Uterus (tissue), 4 donors: ENCODE measurements around the gene LAMB4. TPM values are rescaled to one million over a fixed set of nuclear protein-coding genes. Genes with fewer than 3 reads are reported as not detected.

Experiments used
- DNase-seq, 2 donors: peaks; one replicate each; pipeline ENCODE4 v3.0.0-alpha.2; 2019 to 2020
- H3K27ac ChIP-seq, 2 donors: fragments of 200-600 bp; sonication (generic); 1 replicate in 1 of 2; 2 replicates in 1 of 2; pipeline ENCODE4 v1.5.1; 2016 to 2018
- H3K27me3 ChIP-seq, 2 donors: fragments of 200-600 bp; sonication (generic); one replicate each; pipeline ENCODE4 v1.5.1; 2018 to 2019; ENCODE audit warnings: control low read depth in 1 of 2
- H3K36me3 ChIP-seq, 2 donors: fragments of 200-600 bp; sonication (generic); one replicate each; pipeline ENCODE4 v1.5.1; 2019; ENCODE audit warnings: control low read depth in 1 of 2
- H3K4me1 ChIP-seq, 2 donors: fragments of 200-600 bp; sonication (generic); one replicate each; pipeline ENCODE4 v1.5.1; 2018 to 2019; ENCODE audit warnings: control low read depth in 1 of 2
- H3K4me3 ChIP-seq, 2 donors: fragments of 200-600 bp; sonication (generic); 1 replicate in 1 of 2; 2 replicates in 1 of 2; pipeline ENCODE4 v1.5.1; 2018 to 2019; ENCODE audit warnings: mild to moderate bottlenecking in 1 of 2
- H3K9me3 ChIP-seq, 2 donors: fragments of 200-600 bp; sonication (generic); one replicate each; pipeline ENCODE4 v1.5.1; 2019; ENCODE audit warnings: control low read depth in 1 of 2
- CTCF ChIP-seq, 4 experiments: fragments of 200-600 bp in 2 of 4; fragments of 450-650 bp in 2 of 4; sonication (generic) in 2 of 4; IDR thresholded peaks; one replicate each; pipeline ENCODE4 v1.5.1; 2016 to 2019; ENCODE audit warnings: antibody characterized with exemption in 4 of 4, mild to moderate bottlenecking in 2 of 4, moderate library complexity in 1 of 4
- POLR2A ChIP-seq, 2 donors: fragments of 450-650 bp; IDR thresholded peaks; one replicate each; pipeline ENCODE4 v1.6.1; 2016; ENCODE audit warnings: antibody characterized with exemption in 2 of 2, mild to moderate bottlenecking in 1 of 2, moderate library complexity in 1 of 2
- intact Hi-C: fragments of 100-400 bp; cut with DNase I; formaldehyde crosslinking; loops from one replicate; pipeline ENCODE4 v1.15.1; 2023; ENCODE audit warnings: low total_unique reads
- total RNA-seq, 4 donors: library from RNA; depleted of rRNA in 3 of 4; stranded (reverse); fragments of >200 nt in 3 of 4; gene quantifications; one replicate each; pipeline versions ENCODE4 v1.1.0 to v1.2.4, GENCODE V29; 2014 to 2023
- donor health status: DM: yes; HTN: yes; CAD: no.

LAMB4 gene
- total RNA-seq, 4 donors from 2014 or later: 0.59 to 0.90 TPM; not detected in 2

GRCh38 chr7:108007762-108008161, 122.4 kb downstream of the LAMB4 start:
- H3K9me3 ChIP-seq: no peaks in the 10 kb centered on the region
- no peaks in the 10 kb centered on the region for H3K4me1 ChIP-seq
- DNase-seq: no peak
- no peak overlapping the region for H3K4me3 ChIP-seq
- H3K36me3 ChIP-seq: no peaks in the 10 kb centered on the region
- no peak overlapping the region for H3K27ac ChIP-seq
- TF ChIP-seq POLR2A (IDR thresholded peaks at IDR 0.05): no peak
- TF ChIP-seq CTCF (IDR thresholded peaks at IDR 0.05): no peak
- intact Hi-C loops: no loop called here
- no peaks in the 10 kb centered on the region for H3K27me3 ChIP-seq

GRCh38 chr7:108007261-108007660, 122.9 kb downstream of the LAMB4 start:
- no peak overlapping the region for H3K4me3 ChIP-seq
- intact Hi-C loops: no loop called here
- TF ChIP-seq CTCF (IDR thresholded peaks at IDR 0.05) (no peak), POLR2A (IDR thresholded peaks at IDR 0.05) (no peak)
- H3K27ac ChIP-seq: no peak overlapping the region
- no peak for DNase-seq
- H3K27me3 ChIP-seq: no peaks in the 10 kb centered on the region
- H3K4me1 ChIP-seq: no peaks in the 10 kb centered on the region
- H3K9me3 ChIP-seq: no peaks in the 10 kb centered on the region
- H3K36me3 ChIP-seq: no peaks in the 10 kb centered on the region

GRCh38 chr7:108004220-108005142, 125.7 kb downstream of the LAMB4 start:
- intact Hi-C loops: no loop called here
- no peaks in the 10 kb centered on the region for H3K9me3 ChIP-seq
- H3K36me3 ChIP-seq: no peaks in the 10 kb centered on the region
- no peak for TF ChIP-seq CTCF (IDR thresholded peaks at IDR 0.05)
- TF ChIP-seq POLR2A (IDR thresholded peaks at IDR 0.05): peak in 1 of 2 donors; percentile 13
- H3K27ac ChIP-seq: peak overlapping the region; percentile 82 to 85
- no peak overlapping the region for H3K4me3 ChIP-seq
- H3K4me1 ChIP-seq: no peaks in the 10 kb centered on the region
- peak; percentile 25 to 46 for DNase-seq
- no peaks in the 10 kb centered on the region for H3K27me3 ChIP-seq

GRCh38 chr7:108003599-108003935, 126.6 kb downstream of the LAMB4 start:
- H3K27me3 ChIP-seq: no peaks in the 10 kb centered on the region
- H3K9me3 ChIP-seq: no peaks in the 10 kb centered on the region
- TF ChIP-seq POLR2A (IDR thresholded peaks at IDR 0.05): no peak
- no peak for TF ChIP-seq CTCF (IDR thresholded peaks at IDR 0.05)
- intact Hi-C loops: no loop called here
- H3K4me1 ChIP-seq: no peaks in the 10 kb centered on the region
- no peaks in the 10 kb centered on the region for H3K36me3 ChIP-seq
- DNase-seq: no peak
- H3K27ac ChIP-seq: peak overlapping the region; percentile 82 to 85
- peak overlapping the region; percentile 73 for H3K4me3 ChIP-seq
